Measurements from ENCODE around the gene AP5Z1.
A peak's percentile ranks its signal among the peaks of the same experiment; 100 is the strongest.

The AP5Z1 gene

DNA sequence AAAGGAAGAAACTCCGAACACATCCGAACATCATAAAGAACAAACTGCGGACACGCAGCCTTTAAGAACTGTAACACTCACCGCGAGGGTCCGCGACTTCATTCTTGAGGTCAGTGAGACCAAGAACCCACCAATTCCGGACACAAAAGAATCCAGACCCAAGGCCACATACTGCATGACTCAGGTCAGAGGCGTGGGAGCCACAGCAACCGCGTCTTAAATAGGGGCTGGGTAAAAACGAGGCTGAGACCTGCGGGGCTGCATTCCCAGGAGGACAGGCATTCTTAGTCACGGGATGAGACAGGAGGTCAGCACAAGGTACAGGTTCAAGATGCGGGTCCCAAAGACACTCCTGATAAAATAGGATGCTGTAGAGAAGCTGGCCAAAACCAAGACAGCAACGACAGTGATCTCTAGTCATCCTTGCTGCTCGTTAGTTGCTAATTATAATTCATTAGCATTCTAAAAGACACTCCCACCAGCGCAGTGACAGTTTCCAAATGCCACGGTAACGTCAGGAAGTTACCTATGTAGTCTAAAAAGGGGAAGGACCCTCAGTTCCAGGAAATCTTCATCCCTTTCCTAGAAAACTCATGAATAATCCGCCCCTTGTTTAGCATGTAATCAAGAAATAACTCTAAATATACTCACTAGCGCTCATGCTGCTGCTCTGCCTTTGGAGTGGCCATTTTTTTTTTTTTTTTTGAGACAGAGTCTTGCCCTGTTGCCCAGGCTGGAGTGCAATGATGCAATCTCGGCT lies 19.3 kb downstream of the AP5Z1 start:
- H3K27ac ChIP-seq = no peak overlapping the region
- TF ChIP-seq, protein P1, sequence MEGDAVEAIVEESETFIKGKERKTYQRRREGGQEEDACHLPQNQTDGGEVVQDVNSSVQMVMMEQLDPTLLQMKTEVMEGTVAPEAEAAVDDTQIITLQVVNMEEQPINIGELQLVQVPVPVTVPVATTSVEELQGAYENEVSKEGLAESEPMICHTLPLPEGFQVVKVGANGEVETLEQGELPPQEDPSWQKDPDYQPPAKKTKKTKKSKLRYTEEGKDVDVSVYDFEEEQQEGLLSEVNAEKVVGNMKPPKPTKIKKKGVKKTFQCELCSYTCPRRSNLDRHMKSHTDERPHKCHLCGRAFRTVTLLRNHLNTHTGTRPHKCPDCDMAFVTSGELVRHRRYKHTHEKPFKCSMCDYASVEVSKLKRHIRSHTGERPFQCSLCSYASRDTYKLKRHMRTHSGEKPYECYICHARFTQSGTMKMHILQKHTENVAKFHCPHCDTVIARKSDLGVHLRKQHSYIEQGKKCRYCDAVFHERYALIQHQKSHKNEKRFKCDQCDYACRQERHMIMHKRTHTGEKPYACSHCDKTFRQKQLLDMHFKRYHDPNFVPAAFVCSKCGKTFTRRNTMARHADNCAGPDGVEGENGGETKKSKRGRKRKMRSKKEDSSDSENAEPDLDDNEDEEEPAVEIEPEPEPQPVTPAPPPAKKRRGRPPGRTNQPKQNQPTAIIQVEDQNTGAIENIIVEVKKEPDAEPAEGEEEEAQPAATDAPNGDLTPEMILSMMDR (IDR thresholded peaks at IDR 0.05) = no peak
- TF ChIP-seq ZFX (IDR thresholded peaks at IDR 0.05; ENCODE audit: borderline replicate concordance) = no peak

DNA sequence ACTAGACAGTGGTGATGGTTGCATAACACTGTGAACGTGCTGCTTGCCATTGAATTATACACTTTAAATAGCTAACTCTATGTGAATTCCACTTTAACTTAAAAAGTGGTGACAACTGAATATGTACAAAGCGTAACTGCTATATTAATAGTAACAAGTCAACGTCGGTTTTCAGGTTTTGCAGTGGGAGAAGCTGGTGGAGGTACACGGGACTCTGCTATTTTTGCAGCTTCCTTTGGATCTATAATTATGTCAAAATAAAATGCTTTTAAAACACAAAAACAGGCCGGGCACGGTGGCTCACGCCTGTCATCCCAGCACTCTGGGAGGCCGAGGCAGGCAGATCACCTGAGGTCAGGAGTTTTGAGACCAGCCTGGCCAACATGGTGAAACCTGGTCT lies 21.0 kb downstream of the AP5Z1 start:
- TF ChIP-seq ZFX (IDR thresholded peaks at IDR 0.05; ENCODE audit: borderline replicate concordance) = no peak
- TF ChIP-seq, protein P1 (IDR thresholded peaks at IDR 0.05) = no peak
- no peak overlapping the region for H3K27ac ChIP-seq

DNA sequence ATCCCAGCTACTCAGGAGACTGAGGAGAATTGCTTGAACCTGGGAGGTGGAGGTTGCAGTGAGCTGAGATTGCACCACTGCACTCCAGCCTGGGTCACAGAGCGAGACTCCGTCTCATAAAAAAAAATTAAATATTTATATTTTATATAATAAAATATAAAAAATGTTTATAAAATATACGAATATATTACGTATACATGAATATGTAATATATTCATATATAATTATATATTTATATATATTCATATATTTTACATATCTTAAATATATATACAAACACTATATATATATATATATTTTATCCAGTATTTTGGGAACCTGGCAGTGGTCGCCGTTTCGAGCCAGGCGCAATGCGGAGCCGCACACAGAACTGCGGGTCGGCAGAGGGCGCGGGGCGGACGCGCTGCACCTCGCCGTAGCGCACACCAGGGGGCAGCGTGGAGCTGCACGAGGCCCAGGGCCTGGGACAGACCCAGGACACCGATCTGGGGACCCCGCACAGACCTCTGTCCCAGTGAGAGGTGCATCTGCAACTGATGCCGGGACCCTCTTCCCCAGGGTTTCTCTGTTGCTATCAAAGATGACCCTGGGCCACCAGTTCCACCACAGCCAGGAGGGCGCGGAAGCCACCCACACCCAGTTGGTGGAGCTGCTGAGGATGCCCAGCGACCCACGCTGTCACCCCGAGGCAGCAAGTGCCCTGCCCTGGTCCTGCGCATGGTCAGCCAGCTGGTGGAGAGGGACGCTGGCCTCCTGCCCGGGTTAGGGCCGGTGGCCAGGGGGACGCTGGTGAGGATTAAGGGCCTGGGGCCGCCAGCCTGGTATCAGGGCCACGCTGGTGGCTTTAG lies 22.7 kb downstream of the AP5Z1 start:
- TF ChIP-seq, protein P1 (IDR thresholded peaks at IDR 0.05) = peak; percentile 95
- no peak for TF ChIP-seq ZFX (IDR thresholded peaks at IDR 0.05; ENCODE audit: borderline replicate concordance)
- no peak overlapping the region for H3K27ac ChIP-seq

DNA sequence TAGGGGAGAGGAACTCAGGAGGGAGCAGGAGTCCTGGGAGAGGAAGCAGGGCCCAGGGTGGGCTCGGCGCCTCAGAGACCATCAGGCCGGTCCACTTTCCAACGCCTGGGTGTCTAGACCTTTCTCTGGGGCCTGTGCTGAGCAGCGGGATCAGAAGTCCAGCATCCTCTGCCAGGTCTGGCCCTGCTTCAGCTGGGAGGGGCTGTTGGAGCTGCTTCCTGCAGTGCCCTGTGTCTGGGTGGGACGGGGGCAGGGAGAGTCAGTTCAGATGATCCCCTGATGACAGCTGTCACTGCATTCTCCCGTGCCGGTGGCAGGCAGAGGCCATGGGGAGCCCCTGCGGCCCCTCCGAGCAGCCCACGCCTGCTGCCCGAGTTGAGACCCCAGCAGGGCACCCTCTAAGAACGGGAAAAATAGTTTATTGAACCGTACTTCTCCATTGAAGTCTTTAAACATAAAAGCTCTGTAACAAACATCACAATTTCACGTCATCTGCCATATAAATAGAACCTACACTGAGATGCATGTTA lies 23.3 kb downstream of the AP5Z1 start:
- TF ChIP-seq, protein P1 (IDR thresholded peaks at IDR 0.05) = no peak
- TF ChIP-seq ZFX (IDR thresholded peaks at IDR 0.05; ENCODE audit: borderline replicate concordance) = no peak
- no peak overlapping the region for H3K27ac ChIP-seq

DNA sequence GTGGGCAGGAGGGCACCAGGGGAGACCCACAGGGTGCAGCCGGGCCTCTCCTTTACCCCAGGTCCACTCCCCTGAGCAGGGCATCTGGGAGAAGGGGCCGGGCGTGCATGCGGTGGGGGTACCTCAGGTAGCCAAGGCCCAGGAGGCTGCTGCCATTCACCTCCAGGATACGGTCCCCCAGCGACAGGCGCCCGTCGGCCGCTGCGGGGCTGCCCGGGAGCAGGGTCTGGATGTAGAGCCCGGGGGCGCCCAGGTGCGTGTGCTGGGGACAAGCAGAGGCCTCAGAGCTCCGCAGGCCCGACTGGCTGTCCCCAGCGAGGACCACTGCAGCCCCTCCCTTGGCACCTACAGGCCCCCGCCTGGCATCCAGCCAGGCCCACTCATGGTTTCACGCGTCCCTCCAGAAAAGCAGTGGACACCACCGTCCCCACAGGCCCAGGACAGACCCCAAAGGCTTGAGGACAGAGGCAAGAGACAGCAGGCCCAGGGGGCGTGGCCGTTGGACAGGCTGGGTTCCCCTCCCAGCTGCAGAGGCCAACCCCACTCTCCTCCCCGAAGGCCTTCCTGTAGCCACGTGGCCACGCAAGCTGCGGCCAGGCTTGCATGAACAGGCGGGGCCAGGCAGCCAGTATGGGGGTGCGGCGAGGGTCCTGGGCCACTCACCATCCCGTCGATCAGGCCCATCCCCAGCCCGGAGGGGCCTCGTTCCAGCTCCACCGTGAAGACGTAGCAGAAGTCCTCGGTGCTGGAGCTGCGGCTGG lies 24.3 kb downstream of the AP5Z1 start:
- TF ChIP-seq, protein P1 (IDR thresholded peaks at IDR 0.05) = no peak
- no peak for TF ChIP-seq ZFX (IDR thresholded peaks at IDR 0.05; ENCODE audit: borderline replicate concordance)
- H3K27ac ChIP-seq = no peak overlapping the region

DNA sequence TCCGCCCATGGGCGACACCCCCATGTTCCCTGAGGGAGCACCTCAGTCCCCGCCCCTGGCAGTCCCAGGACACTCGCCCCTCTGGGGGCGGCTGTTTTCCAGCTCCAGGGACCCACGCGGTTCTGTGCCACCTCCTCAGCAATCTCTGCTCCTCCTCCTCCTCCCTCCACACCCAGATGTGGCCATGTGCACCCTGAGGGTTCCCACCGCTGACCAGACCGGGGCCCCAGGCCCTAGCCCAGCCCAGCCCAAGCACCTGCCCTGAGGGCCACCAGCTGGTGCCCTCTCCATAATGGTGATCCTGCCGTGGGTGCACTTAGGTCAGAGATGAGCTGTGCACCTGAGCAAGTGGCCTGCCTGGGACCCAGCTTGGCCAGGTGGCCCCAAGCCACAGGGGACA lies 25.1 kb downstream of the AP5Z1 start:
- no peak overlapping the region for H3K27ac ChIP-seq

More for the DNA sequence above, 25.1 kb downstream of the AP5Z1 start:
- TF ChIP-seq, protein P1 (IDR thresholded peaks at IDR 0.05) = no peak
- TF ChIP-seq ZFX (IDR thresholded peaks at IDR 0.05; ENCODE audit: borderline replicate concordance) = no peak
